GM19328 (cell line): Measurements from ENCODE around the gene SURF6.
"Not testable (repeated sequence)": the region's sequence is repeated elsewhere in the genome, so short reads cannot be mapped to it uniquely, and the experiment has no call there.

Experiments used
- ATAC-seq: cut with Tn5 transposase; IDR thresholded peaks from one replicate; pipeline ENCODE4 v1.9.1; 2021; ENCODE audit warnings: mild to moderate bottlenecking, moderate library complexity; ENCODE audit not compliant: unreplicated experiment

Gene SURF6

GRCh38 chr9:133301253-133302230, 34.4 kb downstream of the SURF6 start:
- ATAC-seq = no peak

GRCh38 chr9:133299996-133300395, 36.0 kb downstream of the SURF6 start:
- not testable (repeated sequence) for ATAC-seq

GRCh38 chr9:133294257-133294656, 41.7 kb downstream of the SURF6 start:
- ATAC-seq = no peak

GRCh38 chr9:133290751-133291302, 45.2 kb downstream of the SURF6 start:
- ATAC-seq = no peak

- ATAC-seq = no peak
These were observed 49.5 kb downstream of the SURF6 start for GRCh38 chr9:133286523-133286922.

- ATAC-seq = no peak
These were observed 50.7 kb downstream of the SURF6 start for GRCh38 chr9:133285252-133285775.

GRCh38 chr9:133284362-133284761, 51.6 kb downstream of the SURF6 start:
- no peak for ATAC-seq

GRCh38 chr9:133283255-133284032, 52.5 kb downstream of the SURF6 start:
- ATAC-seq = not testable (repeated sequence)

GRCh38 chr9:133282464-133283238, 53.3 kb downstream of the SURF6 start:
- ATAC-seq = no peak

- ATAC-seq = no peak
These were observed 55.6 kb downstream of the SURF6 start for GRCh38 chr9:133280392-133280791.
